GM12873 (cell line): Measurements from ENCODE around the gene PRKCE.

Source experiments
- TF ChIP-seq, protein P1 (sequence below): IDR thresholded peaks from 2 replicates; pipeline ENCODE4 v1.5.1; 2012; ENCODE audit warnings: low read depth, mild to moderate bottlenecking, moderate library complexity, low read length, control low read depth; ENCODE audit not compliant: insufficient read depth; ENCODE audit errors: missing control alignments

PRKCE gene

GRCh38 chr2:46067501-46068305, 416.2 kb downstream of the PRKCE start:
- TF ChIP-seq, protein P1, sequence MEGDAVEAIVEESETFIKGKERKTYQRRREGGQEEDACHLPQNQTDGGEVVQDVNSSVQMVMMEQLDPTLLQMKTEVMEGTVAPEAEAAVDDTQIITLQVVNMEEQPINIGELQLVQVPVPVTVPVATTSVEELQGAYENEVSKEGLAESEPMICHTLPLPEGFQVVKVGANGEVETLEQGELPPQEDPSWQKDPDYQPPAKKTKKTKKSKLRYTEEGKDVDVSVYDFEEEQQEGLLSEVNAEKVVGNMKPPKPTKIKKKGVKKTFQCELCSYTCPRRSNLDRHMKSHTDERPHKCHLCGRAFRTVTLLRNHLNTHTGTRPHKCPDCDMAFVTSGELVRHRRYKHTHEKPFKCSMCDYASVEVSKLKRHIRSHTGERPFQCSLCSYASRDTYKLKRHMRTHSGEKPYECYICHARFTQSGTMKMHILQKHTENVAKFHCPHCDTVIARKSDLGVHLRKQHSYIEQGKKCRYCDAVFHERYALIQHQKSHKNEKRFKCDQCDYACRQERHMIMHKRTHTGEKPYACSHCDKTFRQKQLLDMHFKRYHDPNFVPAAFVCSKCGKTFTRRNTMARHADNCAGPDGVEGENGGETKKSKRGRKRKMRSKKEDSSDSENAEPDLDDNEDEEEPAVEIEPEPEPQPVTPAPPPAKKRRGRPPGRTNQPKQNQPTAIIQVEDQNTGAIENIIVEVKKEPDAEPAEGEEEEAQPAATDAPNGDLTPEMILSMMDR = no peak

DNA sequence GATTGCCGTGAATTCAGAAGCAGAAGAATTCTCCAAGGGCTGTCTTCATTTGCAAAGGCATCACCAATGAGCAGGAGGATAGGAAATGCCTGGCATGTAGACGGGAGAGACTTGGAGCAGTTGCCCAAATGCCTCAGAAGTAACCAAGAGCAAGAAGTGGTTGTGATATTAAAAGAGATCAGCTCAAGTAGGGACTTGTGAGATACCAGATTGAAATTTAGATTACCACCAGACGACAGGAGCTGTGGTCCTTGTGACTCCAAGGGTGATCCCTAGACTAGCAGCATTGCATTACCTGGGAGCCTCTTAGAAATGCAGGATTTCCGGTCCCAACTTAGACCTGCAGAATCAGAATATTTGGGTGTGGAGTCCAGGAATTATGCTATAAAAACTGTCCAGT, 417.2 kb downstream of the PRKCE start:
- TF ChIP-seq, protein P1 = no peak

DNA sequence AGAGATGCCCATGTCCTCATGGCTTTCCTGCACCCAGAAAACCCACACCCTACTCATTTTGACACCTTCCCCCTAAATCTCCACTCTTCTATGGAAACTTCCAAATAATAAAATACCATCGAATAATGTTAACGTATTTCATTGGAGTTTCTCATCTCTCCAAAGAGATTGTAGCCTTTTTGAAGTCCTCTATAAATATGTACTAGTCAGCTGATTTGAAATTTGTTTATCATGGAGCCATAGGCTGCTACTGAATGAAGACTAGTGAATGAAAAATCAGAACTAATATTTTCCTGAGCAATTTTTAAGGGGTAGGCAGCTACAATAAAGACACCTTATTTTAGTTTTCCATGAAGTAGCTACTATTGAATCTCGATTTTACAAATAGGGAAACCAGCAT, 419.6 kb downstream of the PRKCE start:
- TF ChIP-seq, protein P1 = no peak

DNA sequence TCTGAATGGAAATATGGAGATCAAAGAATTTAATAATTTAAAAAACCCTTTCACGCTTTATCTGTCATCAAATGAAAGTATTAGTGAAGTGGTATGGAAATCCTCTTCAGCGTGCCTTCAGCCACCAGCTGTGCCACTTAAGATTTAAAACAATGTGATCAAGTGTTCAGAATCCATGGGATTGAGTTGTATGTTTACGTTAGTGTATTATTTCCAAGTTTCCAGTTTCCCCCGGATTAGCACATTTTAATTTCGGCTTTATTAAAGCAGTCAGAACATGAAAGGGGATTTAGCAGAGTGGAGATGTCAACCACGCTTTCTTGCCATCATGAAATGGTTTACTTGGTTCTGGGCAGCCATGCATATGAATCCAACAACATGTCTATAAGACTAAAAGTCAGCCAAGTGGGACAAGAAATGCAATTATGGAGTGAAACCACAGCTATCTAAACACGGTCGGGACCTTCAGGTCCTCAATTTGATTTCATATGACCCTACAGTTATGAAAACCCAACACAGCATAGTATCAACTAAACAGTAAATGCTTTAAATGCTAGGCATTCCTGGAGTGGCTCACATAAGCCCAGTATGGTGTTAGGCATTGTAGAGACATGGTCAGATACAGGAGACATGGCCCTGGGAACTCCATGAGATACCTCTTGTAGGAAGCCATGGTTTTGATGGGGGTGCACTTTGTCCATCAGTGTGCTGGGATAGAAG, 420.8 kb downstream of the PRKCE start:
- TF ChIP-seq, protein P1 = no peak

DNA sequence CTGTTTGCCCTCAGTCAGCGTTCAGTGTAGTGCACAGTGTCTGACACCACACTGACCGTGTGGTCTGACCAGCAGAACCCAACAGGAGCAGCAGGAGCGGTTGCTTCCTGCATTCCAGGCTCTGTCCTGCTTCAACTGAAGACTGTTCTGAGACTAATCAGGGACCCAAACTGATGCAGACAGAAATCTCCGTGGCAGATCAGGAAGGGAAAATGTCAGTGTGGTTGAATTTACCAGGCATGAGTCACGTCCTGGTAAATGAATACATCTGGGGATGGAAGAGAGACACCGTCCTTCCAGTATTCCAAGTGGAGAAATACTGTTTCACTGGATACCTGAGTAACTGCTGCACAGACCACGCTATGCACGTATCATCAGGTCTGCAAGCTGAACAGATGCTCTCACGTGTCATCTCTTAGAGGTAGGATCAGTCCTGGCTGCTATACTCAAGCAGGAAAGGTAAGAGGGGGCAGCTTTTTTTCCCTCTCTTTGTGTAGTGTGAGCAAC, 422.1 kb downstream of the PRKCE start:
- TF ChIP-seq, protein P1 = no peak

GRCh38 chr2:46074501-46074900, 423.0 kb downstream of the PRKCE start:
- TF ChIP-seq, protein P1 = no peak

GRCh38 chr2:46075848-46076247, 424.4 kb downstream of the PRKCE start:
- TF ChIP-seq, protein P1 = no peak
